ENCODE measurements around the gene MAP2K6.

MAP2K6 gene

DNA sequence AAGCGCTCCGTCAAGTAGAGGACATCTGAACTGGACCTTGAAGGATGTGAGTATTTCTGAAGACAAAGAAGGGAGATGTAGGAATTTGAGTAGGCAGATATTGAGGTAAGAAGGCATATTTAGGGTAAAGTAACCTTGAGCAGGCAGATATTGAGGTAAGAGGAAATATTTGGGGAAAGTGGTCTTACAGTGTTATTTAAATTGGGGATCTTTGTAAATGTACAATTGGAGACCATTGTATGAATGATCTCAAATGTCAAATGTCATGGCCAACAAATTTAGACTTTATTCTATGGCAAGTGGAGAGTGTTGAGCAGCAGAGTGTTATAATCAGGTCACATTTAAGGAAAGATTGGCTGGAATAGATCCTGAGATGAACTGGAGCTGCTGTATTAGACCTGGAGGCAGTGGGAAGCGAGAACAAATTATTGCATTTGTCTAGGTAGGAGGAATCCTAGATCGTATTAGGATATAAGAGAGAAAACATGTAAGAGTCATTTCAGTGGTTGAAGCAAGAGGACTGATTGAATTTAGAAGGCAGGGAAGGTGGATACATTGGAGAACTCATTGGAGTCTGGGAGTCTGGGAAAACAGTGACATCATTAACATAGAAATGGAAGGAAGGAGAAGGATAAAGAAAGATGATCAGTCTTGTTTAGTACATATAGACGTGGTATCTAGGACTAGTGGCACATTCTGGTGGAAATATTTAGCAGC lies 165.6 kb downstream of the MAP2K6 start:
- DNase-seq (ENCODE audit: low spot score): no peak

DNA sequence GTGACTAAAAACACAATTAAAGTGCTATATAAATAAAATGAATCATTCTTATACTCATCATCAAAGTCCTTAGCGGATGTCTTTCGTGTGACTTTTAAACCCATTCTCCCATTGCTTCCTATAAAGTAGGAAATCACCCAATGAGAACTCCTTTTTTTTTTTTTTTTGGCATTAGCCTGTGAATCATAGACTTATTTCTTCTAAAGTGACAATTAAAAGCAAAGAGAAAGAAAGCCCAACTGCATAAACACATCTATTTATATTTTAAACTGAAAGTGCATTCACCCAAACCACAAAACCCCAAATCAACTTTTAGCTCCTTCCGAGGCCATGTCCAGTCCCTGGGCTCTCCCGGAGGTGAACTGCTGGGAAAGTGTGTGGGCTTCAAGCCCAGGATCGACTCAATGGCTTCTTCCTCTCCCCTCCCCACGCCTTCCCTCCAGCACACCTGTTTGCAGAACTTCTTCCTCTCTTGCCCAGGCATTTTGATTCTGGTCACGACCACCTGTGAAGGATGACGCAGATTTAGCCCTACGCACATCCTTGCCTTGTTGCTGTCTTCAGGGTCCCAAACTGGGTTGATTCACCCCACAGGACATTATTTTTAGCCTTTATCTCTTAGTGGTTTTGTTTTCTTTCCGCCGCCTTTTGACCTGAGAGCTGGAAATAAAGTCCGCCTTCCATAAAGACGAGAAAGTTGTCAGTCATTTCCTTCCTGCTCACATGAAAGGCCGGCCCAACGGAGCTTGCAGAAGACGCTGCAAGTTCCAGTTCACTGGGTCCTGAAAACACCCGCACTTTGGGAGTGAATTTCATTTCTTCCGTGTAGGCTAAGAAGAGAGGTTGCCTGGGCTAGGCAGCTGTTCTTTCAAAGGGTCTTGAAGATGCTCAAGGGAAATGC lies 166.8 kb downstream of the MAP2K6 start:
- DNase-seq (ENCODE audit: low spot score): no peak

DNA sequence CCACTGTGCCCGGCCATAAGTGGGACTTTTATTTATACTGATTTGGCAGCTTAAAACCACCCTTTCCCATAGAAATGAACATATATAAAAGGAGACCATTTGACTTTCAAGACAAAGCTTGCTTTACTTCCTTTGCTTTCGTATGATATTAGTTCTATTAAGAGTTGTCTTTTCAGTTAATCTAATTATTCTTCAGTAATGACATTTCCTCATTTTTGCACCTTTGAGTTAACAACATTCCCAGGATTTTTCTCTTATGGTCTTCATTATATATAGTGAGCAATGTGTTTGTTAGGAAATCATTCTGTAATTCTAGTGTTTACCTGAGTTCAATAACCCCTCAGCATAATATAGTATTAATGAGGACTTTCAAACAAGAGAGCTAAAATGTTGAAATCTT lies 173.8 kb downstream of the MAP2K6 start:
- DNase-seq (ENCODE audit: low spot score): no peak

DNA sequence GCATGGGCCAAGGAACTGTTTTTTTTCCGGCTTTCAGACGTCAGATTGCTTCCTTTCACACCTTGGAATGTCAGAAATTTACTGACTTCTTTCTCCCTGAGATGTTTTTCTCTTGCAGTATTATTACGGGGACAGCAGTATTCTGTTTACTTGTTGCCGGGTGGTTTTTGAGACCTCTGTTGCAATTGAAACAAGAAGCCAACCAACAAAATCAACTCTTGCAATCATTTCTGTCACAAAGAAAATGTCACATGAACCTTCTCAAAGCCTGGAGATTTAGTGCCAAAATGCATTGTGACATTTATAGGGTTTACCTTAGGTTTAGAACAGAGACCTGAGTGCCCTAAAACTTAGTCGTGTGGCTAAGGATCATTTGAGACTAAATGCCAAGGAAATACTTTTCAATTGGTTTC lies 174.3 kb downstream of the MAP2K6 start:
- no peak for DNase-seq (ENCODE audit: low spot score)

DNA sequence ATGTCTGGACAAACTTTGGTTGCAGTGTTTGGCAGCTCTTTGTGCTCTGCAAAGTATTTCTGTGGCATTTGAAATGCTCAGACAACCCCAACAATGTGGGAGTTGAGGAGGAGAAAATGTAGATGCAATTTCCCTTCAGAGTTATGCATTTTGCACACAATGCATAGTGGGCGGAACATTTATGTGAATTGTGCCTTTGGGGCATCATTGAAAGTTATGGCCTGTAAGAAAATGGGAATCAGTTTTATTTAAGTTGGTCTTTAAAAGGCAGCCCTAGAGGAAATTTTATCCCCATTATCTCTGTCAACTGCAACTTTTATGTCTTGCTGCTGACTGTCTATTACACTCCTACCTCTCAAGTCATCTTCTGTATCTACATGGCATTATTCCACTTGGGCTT lies 176.2 kb downstream of the MAP2K6 start:
- DNase-seq (ENCODE audit: low spot score): no peak

DNA sequence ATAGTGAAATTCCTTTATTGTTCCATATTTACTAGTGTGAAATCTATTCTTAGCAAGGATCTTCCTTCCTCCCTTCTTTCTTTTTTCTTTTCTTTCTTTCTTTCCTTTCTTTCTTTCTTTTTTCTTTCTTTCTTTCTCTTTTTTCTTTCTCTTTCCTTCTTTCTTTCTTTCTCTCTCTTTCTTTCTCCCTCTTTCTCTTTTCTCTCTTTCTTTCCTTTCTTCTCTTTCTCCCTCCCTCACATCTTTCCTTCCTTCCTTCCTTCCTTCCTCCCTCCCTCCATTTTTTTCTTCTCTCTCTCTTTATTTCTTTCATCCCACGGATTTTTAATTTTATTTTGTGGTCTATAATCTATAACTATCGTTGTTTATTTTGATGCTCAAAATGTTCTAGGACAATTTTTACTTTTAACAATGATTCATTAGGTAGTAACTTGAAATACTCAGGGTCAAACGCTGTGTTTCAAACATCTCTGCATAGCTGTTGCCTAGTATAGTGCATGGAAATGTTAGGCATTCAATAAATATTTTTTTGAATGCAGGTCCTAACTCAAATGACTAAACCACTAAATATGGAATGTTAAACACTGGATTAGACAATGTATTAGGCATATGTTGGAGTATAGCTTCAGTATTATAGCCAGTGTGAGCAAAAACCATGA lies 178.3 kb downstream of the MAP2K6 start:
- DNase-seq (ENCODE audit: low spot score): peak; percentile 20

DNA sequence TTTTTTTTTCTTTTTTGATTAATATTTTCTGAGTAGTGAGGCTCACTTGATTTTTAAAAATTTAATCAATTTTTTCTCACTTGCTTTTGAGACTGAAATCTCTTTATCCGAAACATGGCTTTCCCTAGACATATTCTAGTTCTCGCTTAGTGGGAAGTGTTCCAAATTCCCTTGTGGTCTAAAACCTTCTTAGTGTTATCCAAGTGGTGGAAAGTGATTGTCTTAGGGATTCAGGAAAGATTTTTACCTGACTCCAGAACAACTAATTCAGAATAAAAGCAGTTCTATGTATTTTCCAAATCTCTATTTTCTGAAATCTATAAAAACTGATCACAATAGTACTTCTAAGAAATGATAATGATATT lies 178.8 kb downstream of the MAP2K6 start:
- no peak for DNase-seq (ENCODE audit: low spot score)

DNA sequence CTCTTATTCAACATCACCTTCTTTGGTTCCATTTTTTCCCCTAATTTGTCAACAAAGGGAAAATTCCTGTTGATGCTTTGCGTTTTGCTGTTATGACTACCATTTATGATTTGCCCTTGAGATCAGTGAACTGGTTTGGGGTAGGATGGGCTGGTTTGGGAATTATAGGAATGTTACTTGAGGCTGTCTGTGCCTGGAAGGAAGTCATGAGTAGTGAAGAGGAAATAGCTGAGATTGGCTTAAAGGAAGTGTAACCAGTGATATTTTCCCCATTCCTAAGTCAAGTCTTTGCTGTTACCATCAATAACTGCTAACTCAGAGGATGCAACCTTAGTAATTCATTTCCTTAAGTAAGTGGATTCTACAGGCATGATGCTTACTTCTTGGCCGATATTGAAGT lies 179.2 kb downstream of the MAP2K6 start:
- DNase-seq (ENCODE audit: low spot score): no peak

DNA sequence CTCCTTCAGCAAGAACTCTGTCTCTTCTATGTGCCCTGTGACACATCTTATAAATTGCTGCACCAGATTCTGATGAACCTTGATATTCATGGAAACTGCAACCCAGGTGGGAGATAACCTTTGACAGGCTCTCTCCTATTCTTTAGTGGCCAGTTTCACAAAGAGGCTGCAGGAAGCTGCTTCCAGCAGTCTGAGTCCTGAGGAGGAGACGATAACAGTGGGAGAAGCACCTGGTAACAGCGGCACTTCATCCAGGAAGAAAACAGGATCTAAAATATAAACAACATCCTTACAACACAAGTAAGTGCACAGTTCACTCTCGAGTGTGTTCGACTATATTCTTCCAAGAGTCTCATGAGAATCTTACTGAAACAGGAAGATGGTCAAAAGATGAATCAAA lies 180.1 kb downstream of the MAP2K6 start:
- no peak for DNase-seq (ENCODE audit: low spot score)

DNA sequence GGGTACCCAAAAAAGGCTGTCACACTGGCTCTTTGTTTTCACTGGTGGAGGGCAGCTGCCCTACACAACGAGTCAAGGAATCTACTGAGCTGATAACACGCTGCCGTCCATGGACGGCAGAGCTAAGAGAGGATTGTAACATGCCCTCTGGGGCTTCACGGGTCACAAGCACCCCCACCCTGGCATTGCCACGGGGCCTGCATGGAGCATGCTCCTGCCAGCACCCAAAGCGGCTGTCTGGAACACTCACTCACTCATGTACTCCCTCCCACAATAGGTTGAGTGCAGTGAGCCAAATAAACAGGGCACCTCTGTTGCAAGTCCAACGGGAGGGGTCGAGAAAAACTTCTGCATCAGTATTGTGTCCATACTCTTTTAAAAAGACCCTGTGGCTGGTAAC lies 181.6 kb downstream of the MAP2K6 start:
- no peak for DNase-seq (ENCODE audit: low spot score)

DNA sequence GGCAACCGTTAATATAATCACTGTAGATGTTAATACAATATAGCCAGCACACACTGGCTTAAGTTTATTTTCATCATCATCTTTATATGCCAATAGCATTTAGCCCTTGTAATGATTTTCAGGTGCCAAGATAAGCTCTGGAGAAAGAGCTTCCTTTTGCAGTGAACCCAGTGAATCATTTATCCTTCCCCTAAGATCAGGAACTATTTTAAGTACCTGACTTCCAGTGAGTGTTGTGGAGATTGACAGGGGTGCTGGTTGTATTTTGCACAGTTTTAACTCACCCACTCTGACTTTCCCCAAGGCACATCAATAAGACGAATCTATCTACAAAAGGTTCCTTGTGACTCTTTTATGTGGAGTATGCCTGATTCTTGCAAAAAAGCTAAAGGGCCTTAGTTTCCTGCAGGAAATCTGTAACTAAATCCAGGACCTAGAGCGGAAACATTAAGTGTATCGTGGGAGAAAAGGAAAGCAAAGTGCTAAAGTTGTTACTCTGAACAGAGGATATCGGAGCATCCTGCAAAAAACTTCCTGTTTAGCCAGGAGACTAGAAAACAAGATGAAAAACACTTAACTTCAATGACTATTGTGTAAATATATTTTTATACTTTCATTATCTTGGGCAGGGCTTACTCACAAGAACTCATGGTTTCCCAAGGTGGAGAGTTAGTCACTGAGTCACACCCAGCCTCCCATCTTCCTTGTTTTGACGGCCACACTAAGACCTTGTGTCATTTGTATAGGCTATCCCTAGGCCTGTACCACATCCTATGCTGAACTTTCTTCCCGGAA lies 183.6 kb downstream of the MAP2K6 start:
- DNase-seq (ENCODE audit: low spot score): peak; percentile 37

DNA sequence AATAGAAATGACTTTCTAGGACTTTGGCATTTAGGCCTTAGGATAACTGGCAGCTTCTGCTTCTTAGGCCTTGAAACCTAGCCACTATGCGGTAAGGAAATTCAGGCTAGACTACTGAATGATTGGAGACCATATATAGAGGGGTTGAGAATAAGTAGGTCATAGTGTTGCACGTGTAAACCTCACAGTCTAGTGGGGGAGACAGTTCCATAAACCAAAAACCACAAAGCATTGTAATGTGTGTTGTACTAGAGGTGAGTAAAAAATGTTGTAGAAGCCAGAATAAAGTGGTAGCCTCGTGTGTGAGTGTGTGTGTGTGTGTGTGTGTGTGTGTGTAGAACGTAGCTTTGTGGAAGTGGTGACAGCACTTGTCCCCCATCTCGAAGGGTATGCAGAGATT lies 188.5 kb downstream of the MAP2K6 start:
- DNase-seq (ENCODE audit: low spot score): no peak

Measured in GM03348 (cell line).